ENCODE measurements around the gene TMEM14A. TPM values are rescaled to one million over a fixed set of nuclear protein-coding genes. Genes with fewer than 3 reads are reported as not detected.

The TMEM14A gene
- total RNA-seq, 4 donors from 2014 or later = 10.1 to 15.7 (median 12.4) TPM

DNA sequence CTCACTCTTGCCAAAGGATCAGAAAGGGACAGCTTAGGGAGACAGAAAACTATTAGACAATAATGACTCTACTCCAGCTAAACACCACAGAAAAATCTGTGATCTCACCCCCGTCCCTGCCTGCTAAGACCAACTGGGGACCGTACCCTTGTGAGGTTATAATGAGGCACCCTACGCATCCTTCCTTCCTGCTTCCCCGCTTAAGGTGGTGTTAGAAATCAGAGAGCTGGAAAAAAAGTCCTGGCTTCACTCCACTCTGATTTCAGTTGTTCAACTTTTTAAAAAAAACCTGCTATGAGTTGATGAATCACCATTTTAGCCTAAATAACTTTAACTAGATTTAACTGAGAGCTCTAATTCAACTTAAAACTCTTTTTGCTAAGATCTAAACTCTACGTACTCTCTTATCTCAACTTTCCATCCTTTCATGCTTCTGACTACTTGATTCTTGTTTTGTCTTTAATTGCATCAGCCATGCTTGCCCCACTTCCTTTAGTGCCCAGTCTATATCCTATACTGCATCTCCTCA lies 35.8 kb upstream of the TMEM14A start:
- Histone ChIP-seq H3K27me3 (peaks cover 6% of the 10 kb centered on the region), H3K36me3 (no peaks in the 10 kb centered on the region), H3K4me3 (no peak overlapping the region), H3K27ac (no peak overlapping the region), H3K4me1 (peaks cover 1% of the 10 kb centered on the region), H3K9me3 (no peaks in the 10 kb centered on the region)
- TF ChIP-seq, protein P1, sequence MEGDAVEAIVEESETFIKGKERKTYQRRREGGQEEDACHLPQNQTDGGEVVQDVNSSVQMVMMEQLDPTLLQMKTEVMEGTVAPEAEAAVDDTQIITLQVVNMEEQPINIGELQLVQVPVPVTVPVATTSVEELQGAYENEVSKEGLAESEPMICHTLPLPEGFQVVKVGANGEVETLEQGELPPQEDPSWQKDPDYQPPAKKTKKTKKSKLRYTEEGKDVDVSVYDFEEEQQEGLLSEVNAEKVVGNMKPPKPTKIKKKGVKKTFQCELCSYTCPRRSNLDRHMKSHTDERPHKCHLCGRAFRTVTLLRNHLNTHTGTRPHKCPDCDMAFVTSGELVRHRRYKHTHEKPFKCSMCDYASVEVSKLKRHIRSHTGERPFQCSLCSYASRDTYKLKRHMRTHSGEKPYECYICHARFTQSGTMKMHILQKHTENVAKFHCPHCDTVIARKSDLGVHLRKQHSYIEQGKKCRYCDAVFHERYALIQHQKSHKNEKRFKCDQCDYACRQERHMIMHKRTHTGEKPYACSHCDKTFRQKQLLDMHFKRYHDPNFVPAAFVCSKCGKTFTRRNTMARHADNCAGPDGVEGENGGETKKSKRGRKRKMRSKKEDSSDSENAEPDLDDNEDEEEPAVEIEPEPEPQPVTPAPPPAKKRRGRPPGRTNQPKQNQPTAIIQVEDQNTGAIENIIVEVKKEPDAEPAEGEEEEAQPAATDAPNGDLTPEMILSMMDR (IDR thresholded peaks at IDR 0.05) = no peak
- no peak for TF ChIP-seq EP300 (IDR thresholded peaks at IDR 0.05)
- TF ChIP-seq POLR2AphosphoS5 (IDR thresholded peaks at IDR 0.05) = no peak
- TF ChIP-seq POLR2A (IDR thresholded peaks at IDR 0.05) = no peak
- no peak for DNase-seq (ENCODE audit: low spot score in 2 of 2)
- WGBS = 75% methylated on average over 5 of the region's 5 CpGs

DNA sequence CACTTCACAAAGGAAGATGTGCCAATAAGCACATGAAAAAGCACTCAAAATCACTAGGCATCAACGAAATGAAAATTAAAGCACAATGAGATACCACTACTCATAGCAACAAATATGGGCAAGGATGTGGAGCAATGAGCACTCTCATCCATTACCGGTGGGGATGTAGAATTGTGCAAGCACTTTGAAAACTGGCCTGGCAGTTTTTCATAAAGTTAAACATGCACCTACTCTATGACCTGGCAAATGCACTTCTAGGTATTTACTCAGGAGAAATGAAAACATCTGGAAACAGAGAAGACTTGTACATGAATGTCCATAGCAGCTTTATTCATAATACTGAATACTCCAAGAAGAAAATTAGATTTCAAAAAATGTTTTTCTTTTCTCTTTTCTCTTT lies 34.1 kb upstream of the TMEM14A start:
- WGBS = 83% methylated on average over 2 of the region's 2 CpGs
- Histone ChIP-seq H3K36me3 (no peaks in the 10 kb centered on the region), H3K9me3 (no peaks in the 10 kb centered on the region), H3K27ac (no peak overlapping the region), H3K27me3 (peaks cover 6% of the 10 kb centered on the region), H3K4me1 (peaks cover 2% of the 10 kb centered on the region), H3K4me3 (no peak overlapping the region)
- DNase-seq (ENCODE audit: low spot score in 2 of 2) = no peak
- TF ChIP-seq, protein P1 (IDR thresholded peaks at IDR 0.05) = no peak
- TF ChIP-seq POLR2A (IDR thresholded peaks at IDR 0.05) = no peak

DNA sequence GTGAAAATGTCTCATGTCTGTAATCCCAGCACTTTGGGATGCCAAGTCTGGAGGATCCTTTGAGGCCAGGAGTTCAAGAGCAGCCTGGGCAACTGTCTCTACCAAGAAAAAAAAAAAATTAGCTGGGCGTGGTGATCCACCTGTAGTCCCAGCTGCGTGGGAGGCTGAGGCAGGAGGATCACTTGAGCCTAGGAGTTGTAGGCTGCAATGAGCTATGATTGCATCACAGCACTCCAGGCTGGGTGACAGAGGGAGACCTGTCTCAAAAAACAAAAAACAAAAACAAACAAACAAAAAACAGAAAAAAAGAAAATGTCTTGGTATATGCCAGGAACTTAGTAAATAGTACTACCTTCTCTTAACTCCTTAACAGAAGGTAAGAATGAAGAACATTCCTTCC lies 31.4 kb upstream of the TMEM14A start:
- H3K4me1 ChIP-seq = peaks cover 2% of the 10 kb centered on the region
- H3K4me3 ChIP-seq = no peak overlapping the region
- TF ChIP-seq, protein P1 (IDR thresholded peaks at IDR 0.05) = no peak
- no peak for TF ChIP-seq EP300 (IDR thresholded peaks at IDR 0.05)
- TF ChIP-seq POLR2AphosphoS5 (IDR thresholded peaks at IDR 0.05) = no peak
- TF ChIP-seq POLR2A (IDR thresholded peaks at IDR 0.05) = no peak
- peaks cover 6% of the 10 kb centered on the region for H3K27me3 ChIP-seq
- H3K27ac ChIP-seq = no peak overlapping the region
- no peaks in the 10 kb centered on the region for H3K36me3 ChIP-seq
- no peak for DNase-seq (ENCODE audit: low spot score in 2 of 2)
- H3K9me3 ChIP-seq = no peaks in the 10 kb centered on the region
- 93% methylated on average over 2 of the region's 2 CpGs for whole genome bisulfite sequencing

DNA sequence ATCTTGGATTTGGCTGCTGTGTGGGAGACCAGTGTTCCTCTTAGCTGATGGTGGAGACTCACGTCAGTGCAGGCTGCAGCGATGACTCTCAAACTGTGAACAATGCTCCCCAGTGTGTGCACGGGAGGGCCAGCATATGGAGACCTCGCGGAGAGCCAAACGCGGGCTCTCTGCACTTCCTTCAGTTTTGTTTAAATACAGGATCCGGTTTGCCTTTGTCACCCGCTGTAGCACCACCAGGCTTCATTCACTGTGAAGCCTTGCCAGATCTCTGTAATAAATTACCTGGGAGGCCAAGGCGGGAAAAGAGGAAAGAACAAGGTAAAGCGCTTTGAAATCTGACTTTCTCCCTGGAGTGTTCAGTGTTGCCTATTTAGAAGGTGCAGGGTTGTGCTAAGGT lies 30.7 kb upstream of the TMEM14A start:
- no peak for DNase-seq (ENCODE audit: low spot score in 2 of 2)
- Histone ChIP-seq H3K9me3 (no peaks in the 10 kb centered on the region), H3K4me1 (peaks cover 2% of the 10 kb centered on the region), H3K36me3 (no peaks in the 10 kb centered on the region), H3K27me3 (peaks cover 6% of the 10 kb centered on the region), H3K4me3 (no peak overlapping the region), H3K27ac (no peak overlapping the region)
- 38% methylated on average over 11 of the region's 11 CpGs for WGBS
- no peak for TF ChIP-seq POLR2A (IDR thresholded peaks at IDR 0.05)
- TF ChIP-seq, protein P1 (IDR thresholded peaks at IDR 0.05) = no peak

DNA sequence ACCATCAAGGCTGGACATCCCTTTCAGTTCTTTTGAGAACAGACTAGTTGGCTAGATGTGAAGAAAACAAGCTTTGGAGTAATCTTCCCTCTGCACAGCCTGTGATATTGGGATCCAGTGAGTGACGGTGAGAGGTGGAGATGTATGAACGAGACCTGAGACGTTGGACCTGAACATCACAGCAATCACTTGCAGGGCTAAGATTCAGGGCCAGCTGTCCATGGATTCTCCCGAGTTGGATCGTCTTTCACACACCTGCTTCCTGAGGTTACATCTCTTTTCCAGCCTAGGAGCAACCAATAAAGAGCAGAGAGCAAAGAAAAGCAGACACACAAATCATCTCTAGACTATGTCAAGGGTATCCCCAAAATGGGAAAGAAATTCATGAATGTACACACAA lies 30.0 kb upstream of the TMEM14A start:
- Histone ChIP-seq H3K9me3 (no peaks in the 10 kb centered on the region), H3K27ac (no peak overlapping the region), H3K4me1 (peaks cover 2% of the 10 kb centered on the region), H3K27me3 (peaks cover 6% of the 10 kb centered on the region), H3K36me3 (no peaks in the 10 kb centered on the region), H3K4me3 (no peak overlapping the region)
- no peak for DNase-seq (ENCODE audit: low spot score in 2 of 2)
- TF ChIP-seq, protein P1 (IDR thresholded peaks at IDR 0.05) = no peak
- TF ChIP-seq POLR2A (IDR thresholded peaks at IDR 0.05) = no peak
- no peak for TF ChIP-seq EP300 (IDR thresholded peaks at IDR 0.05)
- no peak for TF ChIP-seq POLR2AphosphoS5 (IDR thresholded peaks at IDR 0.05)
- 92% methylated on average over 5 of the region's 5 CpGs for WGBS
